Liver (tissue), 9 donors: ENCODE data around the gene IGF2R. TPM values are rescaled to one million over a fixed set of nuclear protein-coding genes. Genes with fewer than 3 reads are reported as not detected.

Experiments
- DNase-seq: peaks from one replicate; pipeline ENCODE4 v3.0.0-alpha.2; 2017; ENCODE audit warnings: low spot score
- H3K27ac ChIP-seq, 2 donors: one replicate each; pipeline ENCODE4 v1.7.0; 2013; ENCODE audit warnings: inconsistent platforms in 2 of 2, low read length in 2 of 2, control low read depth in 1 of 2, low read depth in 1 of 2, mild to moderate bottlenecking in 1 of 2
- H3K27me3 ChIP-seq, 4 donors: one replicate each; pipeline versions ENCODE4 v1.6.1 to v1.7.0; 2013; ENCODE audit warnings: low read length in 3 of 4, inconsistent platforms in 1 of 4, mild to moderate bottlenecking in 1 of 4, moderate library complexity in 1 of 4; ENCODE audit not compliant: control insufficient read depth in 4 of 4, insufficient read depth in 4 of 4
- H3K36me3 ChIP-seq, 4 donors: one replicate each; pipeline versions ENCODE4 v1.6.1 to v1.7.0; 2013; ENCODE audit warnings: low read length in 3 of 4, mild to moderate bottlenecking in 3 of 4, low read depth in 1 of 4, moderate library complexity in 1 of 4; ENCODE audit not compliant: control insufficient read depth in 4 of 4, insufficient read depth in 3 of 4
- H3K4me1 ChIP-seq, 4 donors: one replicate each; pipeline versions ENCODE4 v1.6.1 to v1.7.0; 2013; ENCODE audit warnings: low read length in 3 of 4, mild to moderate bottlenecking in 3 of 4, moderate library complexity in 1 of 4; ENCODE audit not compliant: control insufficient read depth in 4 of 4, insufficient read depth in 4 of 4
- H3K4me3 ChIP-seq, 3 donors: one replicate each; pipeline versions ENCODE4 v1.6.1 to v1.7.0; 2013; ENCODE audit warnings: low read length in 3 of 3, control low read depth in 1 of 3, low read depth in 1 of 3, mild to moderate bottlenecking in 1 of 3
- H3K9ac ChIP-seq, 2 donors: one replicate each; pipeline ENCODE4 v1.7.0; 2013; ENCODE audit warnings: low read length in 2 of 2, mild to moderate bottlenecking in 2 of 2, moderate library complexity in 2 of 2, control low read depth in 1 of 2, low read depth in 1 of 2
- H3K9me3 ChIP-seq, 4 donors: one replicate each; pipeline versions ENCODE4 v1.6.1 to v1.7.0; 2013; ENCODE audit warnings: low read length in 3 of 4; ENCODE audit not compliant: control insufficient read depth in 4 of 4
- ATF3 ChIP-seq: IDR thresholded peaks from 2 replicates; pipeline ENCODE4 v1.6.1; 2016; ENCODE audit warnings: antibody characterized with exemption
- CTCF ChIP-seq: fragments of 150-350 bp; IDR thresholded peaks from 2 replicates; pipeline ENCODE4 v1.5.1; 2017; ENCODE audit warnings: improper control_type of control experiment, low read depth, low read length; ENCODE audit not compliant: missing input control
- EGR1 ChIP-seq, 2 donors: IDR thresholded peaks; 2 replicates each; pipeline ENCODE4 v1.6.1; 2016 to 2018; ENCODE audit warnings: antibody characterized with exemption in 2 of 2, low read depth in 2 of 2
- FOXA2 ChIP-seq: IDR thresholded peaks from 2 replicates; pipeline ENCODE4 v1.6.1; 2016; ENCODE audit warnings: antibody characterized with exemption
- GABPA ChIP-seq, 2 donors: IDR thresholded peaks in 1 of 2; conservative IDR thresholded peaks in 1 of 2; 2 replicates each; pipeline ENCODE4 v1.6.1; 2016; ENCODE audit warnings: antibody characterized with exemption in 2 of 2, mild to moderate bottlenecking in 1 of 2, moderate library complexity in 1 of 2
- HNF4A ChIP-seq, 2 donors: conservative IDR thresholded peaks; 2 replicates each; pipeline ENCODE4 v1.6.1; 2016; ENCODE audit warnings: antibody characterized with exemption in 2 of 2, mild to moderate bottlenecking in 2 of 2
- HNF4G ChIP-seq: IDR thresholded peaks from 2 replicates; pipeline ENCODE4 v1.6.1; 2016; ENCODE audit warnings: antibody characterized with exemption
- JUND ChIP-seq, 2 donors: IDR thresholded peaks; 2 replicates each; pipeline ENCODE4 v1.6.1; 2016; ENCODE audit warnings: antibody characterized with exemption in 2 of 2
- MAX ChIP-seq: IDR thresholded peaks from 2 replicates; pipeline ENCODE4 v1.6.1; 2016; ENCODE audit warnings: antibody characterized with exemption
- NR2F2 ChIP-seq: IDR thresholded peaks from 2 replicates; pipeline ENCODE4 v1.6.1; 2016; ENCODE audit warnings: antibody characterized with exemption
- RAD21 ChIP-seq, 2 donors: IDR thresholded peaks; 2 replicates each; pipeline ENCODE4 v1.6.1; 2016; ENCODE audit warnings: antibody characterized with exemption in 2 of 2, mild to moderate bottlenecking in 2 of 2
- REST ChIP-seq: IDR thresholded peaks from 2 replicates; pipeline ENCODE4 v1.6.1; 2016; ENCODE audit warnings: antibody characterized with exemption, mild to moderate bottlenecking
- SP1 ChIP-seq: IDR thresholded peaks from 2 replicates; pipeline ENCODE4 v1.6.1; 2018; ENCODE audit warnings: antibody characterized with exemption, mild to moderate bottlenecking
- TAF1 ChIP-seq: conservative IDR thresholded peaks from 2 replicates; pipeline ENCODE4 v1.6.1; 2016; ENCODE audit warnings: antibody characterized with exemption, mild to moderate bottlenecking
- ZBTB33 ChIP-seq: IDR thresholded peaks from 2 replicates; pipeline ENCODE4 v1.6.1; 2016; ENCODE audit warnings: antibody characterized with exemption
- WGBS: extraction: QIAGEN DNeasy Blood & Tissue Kit; methylation state at CpG from one replicate; pipeline ENCODE4 v1.1.7; 2013; 5-methylcytosine and 5-hydroxymethylcytosine counted together
- polyA plus RNA-seq, 2 donors: library from polyadenylated mRNA; stranded (reverse) in 1 of 2; unstranded in 1 of 2; fragments of 200-250 nt in 1 of 2; fragments of >200 nt in 1 of 2; fragmentation: Nextera tagmentation in 1 of 2; extraction: Ambion mirVana in 1 of 2; gene quantifications; one replicate each; pipeline versions ENCODE4 v1.2.1 to v1.2.3, GENCODE V29; 2013 to 2015
- total RNA-seq, 2 donors: library from RNA; depleted of rRNA; stranded (reverse); fragments of >200 nt; gene quantifications; one replicate each; pipeline ENCODE4 v1.2.3, GENCODE V29; 2014
- donor health status: healthy.
- donor health status: healthy.
- donor health status: healthy.
- donor health status: healthy.
- donor health status: healthy.

IGF2R gene
- total and polyA plus RNA-seq, 4 donors: 16.6 to 84.9 (median 45.7) TPM

GRCh38 chr6:160014869-160015182 lies 45.9 kb downstream of the IGF2R start:
- Histone ChIP-seq H3K4me1 (no peaks in the 10 kb centered on the region), H3K27ac (no peak overlapping the region), H3K4me3 (no peak overlapping the region), H3K36me3 (peaks cover 2 to 28% (median 22%) of the 10 kb centered on the region in 4 donors), H3K27me3 (no peaks in the 10 kb centered on the region), H3K9ac (no peak overlapping the region), H3K9me3 (no peaks in the 10 kb centered on the region)
- no peak for TF ChIP-seq GABPA (IDR thresholded peaks at IDR 0.05 in 1 of 2, conservative IDR thresholded peaks at IDR 0.05 in 1 of 2)
- TF ChIP-seq TAF1: no peak
- TF ChIP-seq ZBTB33: no peak
- TF ChIP-seq HNF4G: no peak
- no peak for TF ChIP-seq ATF3
- no peak for TF ChIP-seq JUND (IDR thresholded peaks at IDR 0.05)
- DNase-seq: no peak
- 81% methylated on average over 2 of the region's 2 CpGs for WGBS

- Histone ChIP-seq H3K36me3 (peaks cover 2 to 18% (median 12%) of the 10 kb centered on the region in 4 donors), H3K9ac (no peak overlapping the region), H3K4me3 (no peak overlapping the region), H3K4me1 (no peaks in the 10 kb centered on the region), H3K27ac (no peak overlapping the region), H3K27me3 (no peaks in the 10 kb centered on the region), H3K9me3 (no peaks in the 10 kb centered on the region)
- 89% methylated on average over 10 of the region's 10 CpGs for WGBS
- DNase-seq: no peak
- TF ChIP-seq RAD21 (IDR thresholded peaks at IDR 0.05): no peak
- no peak for TF ChIP-seq EGR1 (IDR thresholded peaks at IDR 0.05; ENCODE audit: low read depth in 2 of 2)
- no peak for TF ChIP-seq MAX
- no peak for TF ChIP-seq NR2F2
- no peak for TF ChIP-seq TAF1
- no peak for TF ChIP-seq FOXA2
- TF ChIP-seq CTCF: no peak
- no peak for TF ChIP-seq JUND (IDR thresholded peaks at IDR 0.05)
- no peak for TF ChIP-seq GABPA (IDR thresholded peaks at IDR 0.05 in 1 of 2, conservative IDR thresholded peaks at IDR 0.05 in 1 of 2)
- TF ChIP-seq HNF4G: no peak
- TF ChIP-seq ATF3: no peak
- no peak for TF ChIP-seq HNF4A (conservative IDR thresholded peaks at IDR 0.05)
- TF ChIP-seq REST: no peak
- TF ChIP-seq SP1: no peak
These were observed 47.1 kb downstream of the IGF2R start for GRCh38 chr6:160015778-160016684.
